DMS153 treated with DMSO at 0.1 percent for 48 hours (cell line): ENCODE results near the gene AKR1C8.
"Not testable (repeated sequence)": the region's sequence is repeated elsewhere in the genome, so short reads cannot be mapped to it uniquely, and the experiment has no call there.

Experiments used
- DNase-seq: peaks from one replicate; lab custom pipeline; 2025; ENCODE audit not compliant: unreplicated experiment; lab: John Stamatoyannopoulos, UW

Gene AKR1C8

DNA sequence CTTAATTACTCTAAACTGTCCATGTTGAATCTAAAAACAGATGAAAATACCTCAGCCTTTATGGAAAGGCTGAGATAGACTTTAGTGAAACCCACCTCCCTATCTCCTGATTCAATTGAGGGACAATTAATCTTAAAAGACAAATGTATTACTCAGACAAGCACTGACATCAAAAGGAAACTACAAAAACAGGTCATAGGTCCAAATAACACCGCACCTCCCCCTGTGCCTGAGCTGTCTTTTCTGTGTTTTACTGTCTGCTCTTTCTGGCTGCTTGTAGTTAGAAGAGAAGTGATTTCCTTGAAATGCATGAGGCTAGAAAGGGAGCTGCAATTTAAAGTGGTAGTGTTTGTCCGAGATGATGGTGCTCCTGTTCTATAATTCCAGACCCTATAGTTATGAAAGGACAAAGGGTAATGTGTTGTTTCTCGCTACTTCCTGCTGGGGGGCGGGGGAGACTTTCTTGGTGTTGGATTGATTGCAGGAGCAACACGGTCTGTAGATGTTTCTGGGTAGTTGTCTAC is 16.0 kb downstream of the AKR1C8 start:
- DNase-seq = no peak

GRCh38 chr10:5165738-5166137 is 19.2 kb downstream of the AKR1C8 start:
- no peak for DNase-seq

DNA sequence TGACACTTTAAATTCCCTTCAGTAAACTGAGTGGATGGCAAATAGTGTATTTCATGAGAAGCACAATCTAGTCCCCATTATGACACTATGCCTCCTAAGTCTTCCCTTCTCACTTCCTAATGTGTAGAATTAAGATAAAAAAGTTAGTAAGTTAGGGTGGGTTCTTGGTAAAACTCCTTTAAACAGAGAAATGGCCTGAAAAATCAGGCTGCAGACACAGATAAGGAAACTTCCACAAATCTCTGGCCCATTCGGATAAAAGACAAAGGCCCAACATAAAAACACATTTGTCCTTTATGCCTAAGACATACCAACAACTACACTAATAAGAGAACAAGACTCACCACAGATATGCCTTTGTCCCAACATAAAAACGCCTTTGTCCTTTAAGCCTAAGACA is 21.5 kb downstream of the AKR1C8 start:
- no peak for DNase-seq

DNA sequence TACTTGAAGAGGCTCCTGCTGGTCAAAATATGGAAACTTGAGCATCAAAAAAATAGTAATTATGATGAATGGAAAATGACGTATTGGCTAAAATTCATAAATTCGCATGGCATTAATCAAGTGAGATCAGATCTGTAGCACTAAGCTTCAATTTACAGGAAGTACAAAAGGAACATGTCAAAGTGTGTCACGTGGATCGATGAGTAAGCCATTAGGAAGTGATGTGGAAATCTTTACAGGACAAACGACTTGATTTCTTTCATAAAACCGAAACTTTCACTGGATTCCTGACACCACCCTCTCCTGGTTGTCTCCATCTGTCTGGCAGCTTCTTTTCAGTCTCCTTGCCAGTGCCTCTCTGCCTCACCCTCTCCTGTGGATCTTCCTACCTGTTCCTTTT is 25.8 kb downstream of the AKR1C8 start:
- no peak for DNase-seq

DNA sequence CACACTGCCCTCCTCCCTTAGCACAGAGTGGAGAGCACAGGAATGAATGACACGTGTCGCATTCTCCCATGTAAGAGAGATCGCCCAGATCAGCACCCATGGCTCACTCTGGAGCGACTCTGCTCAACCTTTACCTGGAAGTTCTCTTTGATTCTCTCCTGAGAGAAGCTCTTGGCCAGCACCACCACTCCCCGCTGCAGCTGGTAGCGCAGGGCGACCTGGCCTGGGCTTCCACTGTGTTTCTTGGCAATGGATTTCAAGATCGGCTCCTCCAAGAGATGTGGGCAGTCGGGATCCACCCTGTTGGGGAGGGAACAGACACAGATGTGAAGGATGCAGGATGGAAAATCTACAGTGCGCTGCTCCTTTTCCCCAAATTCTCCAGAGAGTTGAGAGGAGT is 27.4 kb downstream of the AKR1C8 start:
- DNase-seq = no peak

- no peak for DNase-seq
Observed at GRCh38 chr10:5155951-5156350, 29.0 kb downstream of the AKR1C8 start.

- no peak for DNase-seq
Observed at GRCh38 chr10:5151076-5151475, 33.9 kb downstream of the AKR1C8 start.

- DNase-seq = no peak
Observed at GRCh38 chr10:5148678-5149032, 36.3 kb downstream of the AKR1C8 start.

- DNase-seq = no peak
Observed at GRCh38 chr10:5147981-5148677, 36.8 kb downstream of the AKR1C8 start.

- DNase-seq = no peak
Observed at GRCh38 chr10:5147255-5147980, 37.5 kb downstream of the AKR1C8 start.

DNA sequence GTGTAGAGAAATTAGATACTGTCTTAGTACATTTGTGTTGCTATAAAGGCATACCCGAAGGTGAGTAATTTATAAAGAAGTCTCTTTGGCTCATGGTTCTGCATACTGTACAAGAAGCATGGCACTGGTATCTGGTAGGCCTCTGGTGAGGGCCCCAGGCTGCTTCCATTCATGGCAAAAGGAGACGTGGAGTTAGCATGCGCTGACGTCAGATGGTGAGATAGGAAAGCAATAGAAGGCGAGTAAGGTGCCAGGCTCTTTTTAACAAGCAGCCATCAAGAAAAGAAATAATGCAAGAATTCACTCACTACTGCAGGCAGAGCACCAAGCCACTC is 38.1 kb downstream of the AKR1C8 start:
- DNase-seq = no peak

GRCh38 chr10:5143137-5143536 is 41.8 kb downstream of the AKR1C8 start:
- no peak for DNase-seq

- no peak for DNase-seq
Observed at GRCh38 chr10:5142199-5142598, 42.8 kb downstream of the AKR1C8 start.

DNA sequence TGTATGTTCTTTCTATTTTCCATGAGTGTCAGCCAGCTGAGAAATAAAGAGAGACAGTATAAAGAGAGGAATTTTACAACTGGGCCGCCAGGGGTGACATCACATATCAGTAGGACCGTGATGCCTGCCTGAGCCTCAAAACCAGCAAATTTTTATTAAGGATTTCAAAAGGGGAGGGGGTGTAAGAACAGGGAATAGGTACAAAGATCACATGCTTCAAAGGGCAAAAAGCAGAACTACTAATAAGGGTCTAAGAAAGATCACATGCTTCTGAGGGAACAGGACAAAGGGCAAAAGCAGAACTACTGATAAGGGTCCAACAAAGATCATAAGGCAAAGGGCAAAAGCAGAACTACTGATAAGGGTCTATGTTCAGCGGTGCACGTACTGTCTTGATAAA is 47.3 kb downstream of the AKR1C8 start:
- DNase-seq = not testable (repeated sequence)

- DNase-seq = no peak
Observed at GRCh38 chr10:5136468-5137087, 48.4 kb downstream of the AKR1C8 start.

DNA sequence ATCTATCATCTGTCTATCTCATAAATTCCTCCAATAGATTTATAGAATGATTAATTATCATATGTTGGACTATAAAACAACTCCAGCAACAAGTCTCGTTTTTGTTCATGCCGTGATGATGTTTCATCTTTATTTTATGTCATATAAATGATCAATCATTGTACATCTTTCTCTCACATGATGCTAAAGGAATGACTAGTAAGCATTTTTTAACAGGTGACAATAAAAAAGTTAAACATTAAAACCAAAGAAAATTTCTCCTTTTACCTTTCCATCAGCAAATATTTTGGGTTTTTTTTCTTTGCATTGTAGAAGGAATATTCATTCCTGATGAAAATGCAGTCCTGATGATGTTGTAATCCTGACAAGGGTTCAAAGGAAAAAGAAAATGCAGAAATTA is 49.4 kb downstream of the AKR1C8 start:
- DNase-seq = no peak

DNA sequence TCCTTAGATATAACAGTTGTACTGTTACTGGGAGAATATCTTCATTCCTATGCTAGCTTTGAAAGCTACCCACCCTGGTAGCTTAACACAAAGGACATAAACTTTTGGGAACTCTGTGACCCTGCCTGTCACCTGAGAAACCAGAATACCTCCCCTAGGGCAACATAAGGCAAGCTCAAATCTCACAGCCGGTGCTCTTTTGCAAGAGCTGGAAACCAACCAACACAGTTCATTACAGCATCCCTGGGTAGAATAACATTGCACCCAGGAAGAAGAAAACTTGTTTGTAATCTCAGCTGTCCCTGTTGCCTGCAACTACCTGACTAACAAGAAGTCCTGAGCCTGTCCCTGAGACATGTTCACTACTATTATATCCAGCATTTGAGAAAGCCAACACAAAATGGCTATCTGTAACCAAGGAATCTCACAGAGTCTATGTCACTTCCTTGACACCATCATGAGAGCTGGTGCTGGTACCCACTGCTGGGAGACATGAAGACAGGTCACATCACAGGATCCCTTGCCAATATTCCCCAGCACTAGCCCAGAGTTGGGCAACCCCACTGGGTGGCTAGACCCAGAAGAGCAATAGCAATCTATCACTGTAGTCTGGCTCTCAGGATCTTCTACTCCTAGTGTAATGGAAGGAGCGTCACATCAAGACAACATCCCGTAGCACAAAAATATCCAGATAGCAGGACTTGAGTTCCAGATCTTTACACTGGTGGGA is 59.5 kb downstream of the AKR1C8 start:
- no peak for DNase-seq

GRCh38 chr10:5123886-5124285 is 61.1 kb downstream of the AKR1C8 start:
- no peak for DNase-seq

DNA sequence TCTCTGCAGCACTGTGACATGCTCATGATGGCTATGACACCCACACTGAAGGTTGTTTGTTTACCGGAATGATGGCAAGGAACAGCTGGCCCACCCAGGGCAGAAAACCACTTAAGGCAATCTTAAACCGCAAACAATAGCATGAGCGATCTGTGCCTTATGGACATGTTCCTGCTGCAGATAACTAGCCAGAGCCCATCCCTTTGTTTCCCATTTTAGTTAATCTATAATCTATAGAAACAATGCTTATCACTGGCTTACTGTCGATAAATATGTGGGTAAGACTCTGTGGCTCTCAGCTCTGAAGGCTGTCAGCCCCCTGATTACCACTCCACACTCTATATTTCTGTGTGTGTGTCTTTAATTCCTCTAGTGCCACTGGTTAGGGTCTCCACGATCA is 65.0 kb downstream of the AKR1C8 start:
- DNase-seq = not testable (repeated sequence)

DNA sequence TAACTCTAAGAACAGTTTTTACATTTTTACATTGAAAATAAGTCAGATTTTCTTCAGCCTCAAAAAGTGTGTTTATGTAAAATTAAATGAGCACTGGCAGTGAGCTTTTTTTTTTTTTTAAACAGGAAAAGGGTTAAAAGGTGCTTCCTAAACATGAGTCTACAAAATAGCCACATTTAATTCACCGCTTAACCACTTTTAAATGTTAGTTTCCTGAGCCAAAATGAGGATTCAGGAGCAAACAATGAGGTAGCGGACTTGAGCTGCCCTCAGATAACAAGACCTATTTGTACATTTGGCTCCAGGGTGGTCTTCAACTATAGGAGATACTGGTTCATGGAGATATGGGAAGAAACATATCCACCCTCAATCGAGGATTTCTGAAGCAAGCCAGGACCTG is 67.9 kb downstream of the AKR1C8 start:
- no peak for DNase-seq

DNA sequence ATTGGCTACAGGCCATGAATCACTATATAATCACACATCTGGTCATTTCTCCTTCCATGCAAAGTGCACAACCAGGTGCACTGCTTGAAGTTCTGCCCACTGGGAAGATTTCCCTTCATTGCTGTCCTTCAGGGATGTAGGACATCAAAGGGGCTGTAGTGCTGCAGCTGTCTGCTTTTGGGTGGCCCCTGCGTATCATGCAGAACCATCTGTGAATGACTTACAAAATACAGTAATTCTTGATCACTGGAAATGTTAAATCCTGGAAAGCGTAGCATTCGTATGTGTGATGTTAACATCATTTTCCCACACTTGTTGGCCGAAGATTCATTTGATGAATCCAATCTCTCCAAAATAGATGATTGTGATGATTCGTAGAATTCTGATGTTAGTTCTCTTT is 68.3 kb downstream of the AKR1C8 start:
- no peak for DNase-seq

DNA sequence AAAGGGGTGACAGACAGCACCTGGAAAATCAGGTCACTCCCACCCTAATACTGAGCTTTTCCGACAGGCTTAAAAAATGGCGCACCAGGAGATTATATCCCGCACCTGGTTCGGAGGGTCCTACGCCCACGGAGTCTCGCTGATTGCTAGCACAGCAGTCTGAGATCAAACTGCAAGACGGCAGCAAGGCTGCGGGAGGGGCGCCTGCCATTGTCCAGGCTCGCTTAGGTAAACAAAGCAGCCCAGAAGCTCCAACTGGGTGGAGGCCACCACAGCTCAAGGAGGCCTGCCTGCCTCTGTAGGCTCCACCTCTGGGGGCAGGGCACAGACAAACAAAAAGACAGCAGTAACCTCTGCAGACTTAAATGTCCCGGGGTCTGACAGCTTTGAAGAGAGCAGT is 75.1 kb downstream of the AKR1C8 start:
- DNase-seq = not testable (repeated sequence)
